Stimulated activated CD4-positive, alpha-beta T cell treated with anti-CD3 and anti-CD28 coated beads, Interleukin-1b, Interleukin-23, amount 100 ng/mL, for 24 hours (primary cell): ENCODE results near the gene NOP53.
A peak's percentile ranks its signal among the peaks of the same experiment; 100 is the strongest.
"Not testable (repeated sequence)": the region's sequence is repeated elsewhere in the genome, so short reads cannot be mapped to it uniquely, and the experiment has no call there.

Experiments used
- DNase-seq, 4 experiments: peaks; one replicate each; pipeline ENCODE4 v3.0.0-alpha.2; 2020; ENCODE audit warnings: low read depth in 4 of 4, low spot score in 1 of 4

NOP53 gene

GRCh38 chr19:47745010-47745901, at the start of gene NOP53:
Gene NOP53, plus strand, starts transcription at chr19:47745546. Its CDS starts 14 bp downstream, at chr19:47745560.
- DNase-seq, result peak; percentile 93 to 96 (median 94)

GRCh38 chr19:47696635-47697034, 48.7 kb upstream of the NOP53 start:
- DNase-seq, result no peak

GRCh38 chr19:47697863-47698609, 47.3 kb upstream of the NOP53 start:
- DNase-seq, result peak; percentile 23 to 38 (median 26)

- DNase-seq, result no peak
Measured at GRCh38 chr19:47698631-47699359, 46.6 kb upstream of the NOP53 start.

GRCh38 chr19:47699360-47699917, 45.9 kb upstream of the NOP53 start:
- peak in 3 of 4 experiments; percentile 14 to 41 (median 40) for DNase-seq

- DNase-seq, result no peak
Measured at GRCh38 chr19:47700934-47701716, 44.2 kb upstream of the NOP53 start.

GRCh38 chr19:47701717-47702552, 43.4 kb upstream of the NOP53 start:
- no peak for DNase-seq

GRCh38 chr19:47702671-47703070, 42.7 kb upstream of the NOP53 start:
- no peak for DNase-seq

- no peak for DNase-seq
Measured at GRCh38 chr19:47703301-47703700, 42.0 kb upstream of the NOP53 start.

GRCh38 chr19:47704024-47704423, 41.3 kb upstream of the NOP53 start:
- DNase-seq, result no peak

- no peak for DNase-seq
Measured at GRCh38 chr19:47704656-47705055, 40.7 kb upstream of the NOP53 start.

GRCh38 chr19:47707135-47707925, 38.0 kb upstream of the NOP53 start:
- DNase-seq, result peak; percentile 55 to 73 (median 64)

GRCh38 chr19:47711652-47712242, 33.6 kb upstream of the NOP53 start:
- DNase-seq, result no peak

GRCh38 chr19:47713046-47714021, 32.0 kb upstream of the NOP53 start, which contains the start of gene EHD2:
Gene EHD2, plus strand, starts transcription at chr19:47713422. Its CDS starts 3,191 bp downstream, at chr19:47716613.
- peak in 3 of 4 experiments; percentile 28 to 43 (median 31) for DNase-seq

GRCh38 chr19:47714339-47714738, 31.0 kb upstream of the NOP53 start:
- no peak for DNase-seq

GRCh38 chr19:47714855-47715254, 30.5 kb upstream of the NOP53 start:
- not testable (repeated sequence) for DNase-seq
